Lower leg skin (tissue), 4 donors: ENCODE measurements around the gene SSR2. TPM values are rescaled to one million over a fixed set of nuclear protein-coding genes. Genes with fewer than 3 reads are reported as not detected.
A peak's percentile ranks its signal among the peaks of the same experiment; 100 is the strongest.

Experiments
- DNase-seq, 2 donors: peaks; one replicate each; pipeline ENCODE4 v3.0.0-alpha.2; 2019; ENCODE audit warnings: low spot score in 2 of 2
- H3K4me3 ChIP-seq: fragments of 200-600 bp; sonication (generic); 2 replicates; pipeline ENCODE4 v1.5.1; 2017; ENCODE audit warnings: mild to moderate bottlenecking, low read depth; ENCODE audit not compliant: poor library complexity, severe bottlenecking
- POLR2A ChIP-seq, 2 donors: fragments of 450-650 bp; IDR thresholded peaks; one replicate each; pipeline ENCODE4 v1.6.1; 2016 to 2017; ENCODE audit warnings: antibody characterized with exemption in 2 of 2, mild to moderate bottlenecking in 1 of 2, moderate library complexity in 1 of 2
- WGBS, 2 donors: methylation state at CpG; one replicate each; pipeline ENCODE4 v1.1.5; 2018; 5-methylcytosine and 5-hydroxymethylcytosine counted together
- intact Hi-C: fragments of 100-400 bp; cut with DNase I; formaldehyde crosslinking; loops from one replicate; pipeline ENCODE4 v1.15.0; 2023; ENCODE audit warnings: low total_unique reads
- total RNA-seq, 4 donors: library from RNA; depleted of rRNA; stranded (reverse); fragments of >200 nt; gene quantifications; one replicate each; pipeline ENCODE4 v1.1.0, GENCODE V29; 2016
- TF ChIP-seq, protein P1 (sequence below), 3 donors: fragments of 450-650 bp; IDR thresholded peaks; one replicate each; pipeline ENCODE4 v1.5.1; 2016; ENCODE audit warnings: antibody characterized with exemption in 3 of 3, mild to moderate bottlenecking in 3 of 3, moderate library complexity in 2 of 3

Gene SSR2
- total RNA-seq, 4 donors from 2014 or later, result 113 to 215 (median 185) TPM

DNA sequence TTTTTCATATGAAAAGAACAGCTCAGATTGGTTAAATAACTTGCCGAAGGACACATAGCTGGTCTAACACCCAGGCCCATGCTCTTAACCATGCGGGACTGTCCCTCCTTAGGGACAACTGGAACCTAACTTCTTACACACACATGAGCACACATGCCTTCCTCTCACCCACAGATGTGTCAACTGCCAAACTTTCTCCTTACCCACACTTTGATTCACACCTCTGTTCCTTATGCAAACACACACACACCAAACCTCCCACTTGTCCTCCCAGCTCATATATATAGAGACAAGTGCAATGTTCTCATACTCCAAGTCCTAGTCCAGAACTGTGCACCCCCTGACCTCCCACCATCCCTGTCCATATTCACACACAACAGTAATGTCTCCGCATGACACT lies 44.5 kb upstream of the SSR2 start:
- no peak for DNase-seq
- TF ChIP-seq, protein P1, sequence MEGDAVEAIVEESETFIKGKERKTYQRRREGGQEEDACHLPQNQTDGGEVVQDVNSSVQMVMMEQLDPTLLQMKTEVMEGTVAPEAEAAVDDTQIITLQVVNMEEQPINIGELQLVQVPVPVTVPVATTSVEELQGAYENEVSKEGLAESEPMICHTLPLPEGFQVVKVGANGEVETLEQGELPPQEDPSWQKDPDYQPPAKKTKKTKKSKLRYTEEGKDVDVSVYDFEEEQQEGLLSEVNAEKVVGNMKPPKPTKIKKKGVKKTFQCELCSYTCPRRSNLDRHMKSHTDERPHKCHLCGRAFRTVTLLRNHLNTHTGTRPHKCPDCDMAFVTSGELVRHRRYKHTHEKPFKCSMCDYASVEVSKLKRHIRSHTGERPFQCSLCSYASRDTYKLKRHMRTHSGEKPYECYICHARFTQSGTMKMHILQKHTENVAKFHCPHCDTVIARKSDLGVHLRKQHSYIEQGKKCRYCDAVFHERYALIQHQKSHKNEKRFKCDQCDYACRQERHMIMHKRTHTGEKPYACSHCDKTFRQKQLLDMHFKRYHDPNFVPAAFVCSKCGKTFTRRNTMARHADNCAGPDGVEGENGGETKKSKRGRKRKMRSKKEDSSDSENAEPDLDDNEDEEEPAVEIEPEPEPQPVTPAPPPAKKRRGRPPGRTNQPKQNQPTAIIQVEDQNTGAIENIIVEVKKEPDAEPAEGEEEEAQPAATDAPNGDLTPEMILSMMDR (IDR thresholded peaks at IDR 0.05), result no peak
- TF ChIP-seq POLR2A (IDR thresholded peaks at IDR 0.05), result no peak
- no peak overlapping the region for H3K4me3 ChIP-seq
- intact Hi-C loops, result no loop called here
- WGBS, 2 donors, result 93% methylated on average over 3 of the region's 3 CpGs

- no peak overlapping the region for H3K4me3 ChIP-seq
- no peak for DNase-seq
- 86 to 96% methylated on average over 2 of the region's 2 CpGs for WGBS, 2 donors
- intact Hi-C loops, result loop anchor here (5.0 kb wide), 1 partner anchor 1282 kb away; no protein-coding TSS in a partner anchor
- TF ChIP-seq, protein P1 (IDR thresholded peaks at IDR 0.05), result no peak
- TF ChIP-seq POLR2A (IDR thresholded peaks at IDR 0.05), result no peak
Observed at GRCh38 chr1:156064615-156065014, 43.9 kb upstream of the SSR2 start.

DNA sequence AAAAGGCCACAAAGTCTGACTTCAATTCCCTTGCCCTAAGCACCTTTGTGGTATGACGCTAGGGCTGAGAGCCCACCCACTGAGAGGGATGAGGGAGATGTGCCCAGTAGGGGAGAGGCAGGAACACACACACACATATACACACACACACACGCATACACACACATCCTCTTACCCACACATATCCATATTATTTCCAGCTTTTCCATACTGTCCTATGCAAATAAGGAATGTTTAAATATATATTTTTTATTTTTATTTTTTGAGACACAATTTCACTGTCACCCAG lies 43.2 kb upstream of the SSR2 start:
- TF ChIP-seq, protein P1 (IDR thresholded peaks at IDR 0.05), result no peak
- TF ChIP-seq POLR2A (IDR thresholded peaks at IDR 0.05), result no peak
- intact Hi-C loops, result loop anchor here (5.0 kb wide), 1 partner anchor 1282 kb away; no protein-coding TSS in a partner anchor
- no peak overlapping the region for H3K4me3 ChIP-seq
- DNase-seq, result no peak
- 56 to 57% methylated on average over 2 of the region's 2 CpGs for WGBS, 2 donors

GRCh38 chr1:156062189-156062588 lies 41.4 kb upstream of the SSR2 start:
- DNase-seq, result no peak
- TF ChIP-seq, protein P1 (IDR thresholded peaks at IDR 0.05), result no peak
- TF ChIP-seq POLR2A (IDR thresholded peaks at IDR 0.05), result no peak
- H3K4me3 ChIP-seq, result no peak overlapping the region
- 43 to 54% methylated on average over 3 of the region's 3 CpGs for whole genome bisulfite sequencing, 2 donors
- intact Hi-C loops, result loop anchor here (5.0 kb wide), 1 partner anchor 1280 kb away; no protein-coding TSS in a partner anchor

DNA sequence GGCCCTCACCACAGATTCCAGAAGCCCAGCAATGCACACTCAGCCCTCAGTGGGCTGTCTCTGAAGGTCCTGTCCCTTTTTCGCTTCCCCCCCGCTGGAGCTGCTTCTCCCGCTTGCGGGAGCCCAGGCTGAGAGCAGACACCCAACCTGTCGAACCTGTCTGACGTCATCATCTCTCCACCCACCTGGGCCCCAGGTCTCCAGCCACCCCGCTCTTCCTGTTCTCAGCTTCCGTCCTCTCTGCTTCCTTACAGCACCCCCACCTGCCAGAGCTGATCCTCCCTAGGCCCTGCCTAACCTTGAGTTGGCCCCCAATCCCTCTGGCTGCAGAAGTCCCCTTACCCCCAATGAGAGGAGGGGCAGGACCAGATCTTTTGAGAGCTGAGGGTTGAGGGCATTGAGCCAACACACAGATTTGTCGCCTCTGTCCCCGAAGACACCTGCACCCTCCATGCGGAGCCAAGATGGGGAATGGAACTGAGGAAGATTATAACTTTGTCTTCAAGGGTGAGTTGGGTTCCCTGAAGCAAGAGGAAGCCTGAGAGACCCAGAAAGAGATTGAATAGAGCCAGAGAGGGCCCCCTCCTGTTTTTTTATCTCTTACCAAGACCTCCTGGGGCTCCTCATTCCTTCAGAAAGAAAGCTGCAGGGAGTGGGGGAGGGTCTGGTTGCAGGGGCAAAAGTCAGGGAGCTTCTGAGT lies 40.3 kb upstream of the SSR2 start, which contains the start of gene RAB25:
Gene RAB25 (plus strand): TSS at position 224 of the 700 bp plus-strand sequence. CDS start 241 bp downstream, at position 465.
- TF ChIP-seq POLR2A (IDR thresholded peaks at IDR 0.05), result no peak
- TF ChIP-seq, protein P1 (IDR thresholded peaks at IDR 0.05), result no peak

More for the DNA sequence above, 40.3 kb upstream of the SSR2 start, which contains the start of gene RAB25:
- 33 to 36% methylated on average over 11 of the region's 11 CpGs for WGBS, 2 donors
- H3K4me3 ChIP-seq, result peak within 1 kb of the TSS; percentile 0
- DNase-seq, result peak; percentile 62 to 90
- intact Hi-C loops, result loop anchor here (5.0 kb wide), 1 partner anchor 1279 kb away; no protein-coding TSS in a partner anchor
